Measurements from ENCODE around the gene HNRNPU.

HNRNPU gene

DNA sequence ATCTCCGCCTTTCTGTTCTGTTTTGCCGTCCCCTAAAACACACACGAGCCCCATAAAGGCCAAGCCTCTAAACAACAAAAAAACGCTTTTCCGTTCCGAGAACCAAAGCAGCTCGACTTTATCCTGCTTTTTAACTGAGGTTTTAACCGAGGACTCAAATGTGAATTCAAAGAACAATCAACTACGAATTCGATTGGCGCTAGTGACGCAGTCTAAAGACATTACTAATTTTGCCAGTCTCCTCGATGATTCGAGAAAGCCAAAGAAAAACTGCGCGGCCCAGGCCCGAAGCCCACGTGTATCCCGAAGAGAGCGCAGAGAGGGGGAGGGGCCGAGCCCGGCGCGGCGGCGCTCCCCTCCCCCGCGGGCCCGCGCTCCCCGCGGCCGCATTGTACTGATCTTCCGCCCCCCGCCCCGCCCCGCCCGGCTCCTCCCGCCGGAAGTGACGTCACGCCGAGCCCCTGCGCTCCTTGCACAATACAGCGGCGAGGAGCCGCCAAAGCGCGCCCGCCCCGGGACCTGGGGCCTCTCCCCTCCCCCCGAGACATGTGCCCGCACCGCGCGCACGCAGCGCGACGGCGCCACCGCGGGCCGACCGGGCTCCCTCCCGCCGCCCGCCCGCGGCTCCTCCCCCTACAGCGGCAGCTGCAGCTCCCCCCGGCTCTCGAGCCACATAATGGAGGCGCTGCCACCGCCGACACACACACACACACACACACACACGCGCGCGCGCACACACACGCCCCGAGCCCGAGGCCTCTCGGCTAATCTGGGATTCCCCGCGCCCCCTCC, 1.4 kb downstream of the HNRNPU start (continued):
- TF ChIP-seq ZSCAN30 (tag by site-specific recombination; IDR thresholded peaks at IDR 0.05) (peak; percentile 72), IKZF3 (tag by site-specific recombination; IDR thresholded peaks at IDR 0.05) (peak; percentile 67), ZNF138 (tag by site-specific recombination; IDR thresholded peaks at IDR 0.05; ENCODE audit: borderline replicate concordance) (no peak), ZNF626 (tag by site-specific recombination; IDR thresholded peaks at IDR 0.05) (no peak), ZNF624 (tag by site-specific recombination; IDR thresholded peaks at IDR 0.05) (no peak), ZNF571 (tag by site-specific recombination; IDR thresholded peaks at IDR 0.05) (no peak), BCL11A (tag by site-specific recombination; IDR thresholded peaks at IDR 0.05; ENCODE audit: low read depth) (peak; percentile 61; the same call in 1 of the 2 replicates), YY2 (tag by site-specific recombination; IDR thresholded peaks at IDR 0.05) (no peak; the same call in 1 of the 2 replicates), ZBTB6 (tag by site-specific recombination; IDR thresholded peaks at IDR 0.05) (peak; percentile 95), ZNF610 (tag by site-specific recombination; IDR thresholded peaks at IDR 0.05; ENCODE audit: borderline replicate concordance) (no peak; the same call in 1 of the 2 replicates), FEZF1 (tag by site-specific recombination; IDR thresholded peaks at IDR 0.05) (peak; percentile 25; the same call in 1 of the 2 replicates), EGR2 (tag by site-specific recombination; IDR thresholded peaks at IDR 0.05; ENCODE audit: low read depth) (peak; percentile 71; the same call in 1 of the 2 replicates), GLI4 (tag by site-specific recombination; IDR thresholded peaks at IDR 0.05) (0 out of 2 replicates have a peak, but pooled peaks have one; percentile 68), ZNF514 (tag by site-specific recombination; IDR thresholded peaks at IDR 0.05) (no peak), SALL2 (tag by site-specific recombination; IDR thresholded peaks at IDR 0.05; ENCODE audit: borderline replicate concordance) (no peak), ZNF560 (tag by site-specific recombination; IDR thresholded peaks at IDR 0.05; ENCODE audit: borderline replicate concordance) (no peak), ZNF658 (tag by site-specific recombination; IDR thresholded peaks at IDR 0.05) (no peak), ZNF639 (tag by site-specific recombination; IDR thresholded peaks at IDR 0.05) (peak; percentile 79), ZNF518A (tag by site-specific recombination; conservative IDR thresholded peaks at IDR 0.05; ENCODE audit: low read depth) (no peak), ZNF449 (tag by site-specific recombination; IDR thresholded peaks at IDR 0.05) (peak; percentile 51), ZXDB (tag by site-specific recombination; IDR thresholded peaks at IDR 0.05) (peak; percentile 41), ZNF121 (tag by site-specific recombination; IDR thresholded peaks at IDR 0.05) (no peak), ZNF184 (tag by site-specific recombination; IDR thresholded peaks at IDR 0.05) (peak; percentile 49; the same call in 1 of the 2 replicates), ZNF621 (tag by site-specific recombination; IDR thresholded peaks at IDR 0.05) (no peak), ZNF488 (tag by site-specific recombination; IDR thresholded peaks at IDR 0.05) (no peak; the same call in 1 of the 2 replicates)
- TF ChIP-seq, protein P1, sequence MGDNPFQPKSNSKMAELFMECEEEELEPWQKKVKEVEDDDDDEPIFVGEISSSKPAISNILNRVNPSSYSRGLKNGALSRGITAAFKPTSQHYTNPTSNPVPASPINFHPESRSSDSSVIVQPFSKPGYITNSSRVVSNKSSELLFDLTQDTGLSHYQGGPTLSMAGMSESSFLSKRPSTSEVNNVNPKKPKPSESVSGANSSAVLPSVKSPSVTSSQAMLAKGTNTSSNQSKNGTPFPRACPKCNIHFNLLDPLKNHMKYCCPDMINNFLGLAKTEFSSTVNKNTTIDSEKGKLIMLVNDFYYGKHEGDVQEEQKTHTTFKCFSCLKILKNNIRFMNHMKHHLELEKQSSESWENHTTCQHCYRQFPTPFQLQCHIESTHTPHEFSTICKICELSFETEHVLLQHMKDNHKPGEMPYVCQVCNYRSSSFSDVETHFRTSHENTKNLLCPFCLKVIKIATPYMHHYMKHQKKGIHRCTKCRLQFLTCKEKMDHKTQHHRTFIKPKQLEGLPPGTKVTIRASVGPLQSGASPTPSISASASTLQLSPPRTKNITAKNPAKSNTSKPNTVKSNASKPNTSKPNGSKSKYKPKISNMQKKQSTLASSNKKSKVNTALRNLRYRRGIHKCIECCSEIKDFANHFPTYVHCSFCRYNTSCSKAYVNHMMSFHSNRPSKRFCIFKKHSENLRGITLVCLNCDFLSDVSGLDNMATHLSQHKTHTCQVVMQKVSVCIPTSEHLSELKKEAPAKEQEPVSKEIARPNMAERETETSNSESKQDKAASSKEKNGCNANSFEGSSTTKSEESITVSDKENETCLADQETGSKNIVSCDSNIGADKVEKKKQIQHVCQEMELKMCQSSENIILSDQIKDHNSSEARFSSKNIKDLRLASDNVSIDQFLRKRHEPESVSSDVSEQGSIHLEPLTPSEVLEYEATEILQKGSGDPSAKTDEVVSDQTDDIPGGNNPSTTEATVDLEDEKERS (tag by site-specific recombination; IDR thresholded peaks at IDR 0.05), result no peak
